SK-N-SH (cell line): ENCODE results near the gene KIF21B. TPM values are rescaled to one million over a fixed set of nuclear protein-coding genes. Genes with fewer than 3 reads are reported as not detected.

ENCODE experiments used
- CTCF ChIA-PET: fragments of 300-600, 350-600 bp; formaldehyde crosslinking; extraction: SDS; loops from one replicate; lab custom pipeline; 2021; lab: Yijun Ruan, JAX
- POLR2A ChIA-PET: fragments of 350-600 bp; sonication (Branson Sonifier 250); formaldehyde crosslinking; extraction: SDS; loops from one replicate; lab custom pipeline; 2020; ENCODE audit warnings: antibody characterized with exemption, inconsistent platforms; lab: Yijun Ruan, JAX
- DNase-seq: peaks from one replicate; pipeline ENCODE4 v3.0.0; 2012
- H2AFZ ChIP-seq: fragments of 200-600 bp; sonication (generic); 2 replicates; pipeline ENCODE4 v1.8.1; 2016; ENCODE audit warnings: antibody characterized with exemption, mild to moderate bottlenecking, low read depth
- H3F3A ChIP-seq: fragments of 200-600 bp; sonication (generic); replicated peaks from 2 replicates; pipeline ENCODE3; 2016; ENCODE audit warnings: antibody characterized with exemption, mild to moderate bottlenecking; ENCODE audit not compliant: insufficient read depth
- H3K27ac ChIP-seq, 2 experiments: fragments of 200-500 bp in 1 of 2; fragments of 200-600 bp in 1 of 2; sonication (Bioruptor generic) in 1 of 2; sonication (generic), shearing (Covaris generic) in 1 of 2; 2 replicates each; pipeline versions ENCODE4 v1.5.1 to v1.6.1; 2014 to 2016; ENCODE audit warnings: low read depth in 2 of 2, inconsistent platforms in 1 of 2, low read length in 1 of 2, mild to moderate bottlenecking in 1 of 2, mixed read lengths in 1 of 2
- H3K27me3 ChIP-seq: fragments of 200-600 bp; sonication (generic), shearing (Covaris generic); 2 replicates; pipeline ENCODE4 v1.6.1; 2016; ENCODE audit warnings: mixed run types; ENCODE audit not compliant: insufficient read depth
- H3K36me3 ChIP-seq, 2 experiments: fragments of 200-500 bp in 1 of 2; fragments of 200-600 bp in 1 of 2; sonication (Bioruptor generic) in 1 of 2; sonication (generic) in 1 of 2; replicated peaks in 1 of 2; 2 replicates each; pipeline versions ENCODE3 to v1.5.1; 2014 to 2016; ENCODE audit warnings: low read length in 1 of 2, mild to moderate bottlenecking in 1 of 2; ENCODE audit not compliant: insufficient read depth in 2 of 2, control insufficient read depth in 1 of 2
- H3K4me1 ChIP-seq, 2 experiments: fragments of 200-500 bp in 1 of 2; fragments of 200-600 bp in 1 of 2; sonication (Bioruptor generic) in 1 of 2; sonication (generic), shearing (Covaris generic) in 1 of 2; 2 replicates each; pipeline versions ENCODE4 v1.5.1 to v1.6.1; 2014 to 2016; ENCODE audit warnings: low read depth in 1 of 2, low read length in 1 of 2, mixed run types in 1 of 2; ENCODE audit not compliant: insufficient read depth in 2 of 2, control insufficient read depth in 1 of 2
- H3K4me2 ChIP-seq: fragments of 200-600 bp; sonication (generic), shearing (Covaris generic); 2 replicates; pipeline ENCODE4 v1.6.1; 2017; ENCODE audit warnings: mixed run types
- H3K4me3 ChIP-seq, 2 experiments: fragments of 200-500 bp in 1 of 2; fragments of 200-600 bp in 1 of 2; sonication (Bioruptor generic) in 1 of 2; sonication (generic), shearing (Covaris generic) in 1 of 2; 2 replicates each; pipeline versions ENCODE4 v1.5.1 to v1.8.1; 2014 to 2016; ENCODE audit warnings: low read depth in 2 of 2, inconsistent platforms in 1 of 2, low read length in 1 of 2, mild to moderate bottlenecking in 1 of 2, mixed read lengths in 1 of 2, moderate library complexity in 1 of 2
- H3K79me2 ChIP-seq: fragments of 200-600 bp; sonication (generic); 2 replicates; pipeline ENCODE4 v1.8.1; 2017; ENCODE audit warnings: mild to moderate bottlenecking; ENCODE audit not compliant: insufficient read depth
- H3K9ac ChIP-seq: fragments of 200-600 bp; sonication (generic); 2 replicates; pipeline ENCODE4 v1.6.1; 2017; ENCODE audit warnings: mixed run types
- H3K9me2 ChIP-seq: fragments of 200-600 bp; sonication (generic); 2 replicates; pipeline ENCODE4 v1.6.1; 2017; ENCODE audit warnings: mixed run types
- H3K9me3 ChIP-seq: fragments of 200-600 bp; sonication (generic); 2 replicates; pipeline ENCODE4 v1.6.1; 2017; ENCODE audit warnings: mixed run types, mild to moderate bottlenecking, moderate library complexity
- H4K20me1 ChIP-seq: fragments of 200-600 bp; sonication (generic); 2 replicates; pipeline ENCODE4 v1.6.1; 2017; ENCODE audit warnings: mild to moderate bottlenecking, mixed run types; ENCODE audit not compliant: insufficient read depth
- ELF1 ChIP-seq: IDR thresholded peaks from 2 replicates; pipeline ENCODE4 v1.4.0; 2012
- GABPA ChIP-seq: IDR thresholded peaks from 2 replicates; pipeline ENCODE4 v1.4.0; 2012; ENCODE audit warnings: low read depth, mild to moderate bottlenecking
- IRF3 ChIP-seq: fragments of 150-350 bp; IDR thresholded peaks from 2 replicates; pipeline ENCODE4 v1.6.1; 2016; ENCODE audit warnings: mild to moderate bottlenecking, low read depth, low read length
- JUND ChIP-seq: IDR thresholded peaks from 2 replicates; pipeline ENCODE4 v1.4.0; 2012
- MAX ChIP-seq: IDR thresholded peaks from 2 replicates; pipeline ENCODE4 v1.4.0; 2012; ENCODE audit warnings: low read depth
- MXI1 ChIP-seq: IDR thresholded peaks from 2 replicates; pipeline ENCODE4 v1.6.1; 2012; ENCODE audit warnings: mild to moderate bottlenecking, low read depth, low read length, improper control_type of control experiment
- NFIC ChIP-seq: IDR thresholded peaks from 2 replicates; pipeline ENCODE4 v1.4.0; 2012; ENCODE audit warnings: borderline replicate concordance
- NRF1 ChIP-seq: IDR thresholded peaks from 2 replicates; pipeline ENCODE4 v1.6.1; 2012; ENCODE audit warnings: low read depth, mild to moderate bottlenecking, low read length
- PBX3 ChIP-seq: IDR thresholded peaks from 2 replicates; pipeline ENCODE4; 2012
- RAD21 ChIP-seq: IDR thresholded peaks from 2 replicates; pipeline ENCODE4 v1.6.1; 2012; ENCODE audit warnings: mild to moderate bottlenecking, low read length
- REST ChIP-seq: IDR thresholded peaks from 2 replicates; pipeline ENCODE4 v1.6.1; 2012; ENCODE audit warnings: mild to moderate bottlenecking, low read depth, low read length, moderate library complexity
- SIN3A ChIP-seq: IDR thresholded peaks from 2 replicates; pipeline ENCODE4 v1.6.1; 2012; ENCODE audit warnings: low read depth, mild to moderate bottlenecking, low read length, moderate library complexity, borderline replicate concordance
- SMC3 ChIP-seq: IDR thresholded peaks from 2 replicates; pipeline ENCODE4 v1.6.1; 2012; ENCODE audit warnings: low read depth, low read length, improper control_type of control experiment
- USF2 ChIP-seq: fragments of 150-350 bp; IDR thresholded peaks from 2 replicates; pipeline ENCODE4 v1.6.1; 2017; ENCODE audit warnings: antibody characterized with exemption, low read length, low read depth, borderline replicate concordance
- YY1 ChIP-seq: IDR thresholded peaks from 2 replicates; pipeline ENCODE4 v1.4.0; 2012; ENCODE audit warnings: low read depth, mild to moderate bottlenecking
- WGBS: methylation state at CpG from one replicate; pipeline ENCODE4 v1.1.6; 2017; ENCODE audit warnings: low lambda C conversion rate; 5-methylcytosine and 5-hydroxymethylcytosine counted together
- polyA plus RNA-seq, 3 experiments: library from polyadenylated mRNA; depleted of rRNA; stranded (reverse); fragments of >200 nt; gene quantifications; 2 replicates each; pipeline ENCODE4 v1.2.3, GENCODE V29; 2012

Gene KIF21B
- polyA plus RNA-seq, 1 of the 3 experiments (the other 2 are of a cell fraction): 0.26 TPM

- Histone ChIP-seq H3K4me2 (no peak overlapping the region), H2AFZ (no peak overlapping the region), H3K4me3 (no peak overlapping the region), H3K9me2 (no peaks in the 10 kb centered on the region), H3F3A (no peaks in the 10 kb centered on the region), H4K20me1 (no peaks in the 10 kb centered on the region), H3K9ac (no peak overlapping the region), H3K79me2 (no peaks in the 10 kb centered on the region), H3K27me3 (peaks cover 42% of the 10 kb centered on the region), H3K4me1 (peaks cover 0 to 4% of the 10 kb centered on the region in 2 experiments; a peak in 1 of 4 replicates), H3K9me3 (no peaks in the 10 kb centered on the region), H3K36me3 (no peaks in the 10 kb centered on the region), H3K27ac (no peak overlapping the region)
- 65% methylated on average over 10 of the region's 10 CpGs for WGBS
- POLR2A ChIA-PET: no interaction called here
- no peak for DNase-seq
- CTCF ChIA-PET: interaction anchor here (1.5 to 1.9 kb wide), 2 partner anchors 18 to 94 kb away, joined by 4 to 5 read pairs; no protein-coding TSS in a partner anchor
- TF ChIP-seq SIN3A: no peak
- no peak for TF ChIP-seq YY1
These were observed 42.2 kb upstream of the KIF21B start for GRCh38 chr1:201065686-201066085.

- no peaks in the 10 kb centered on the region for H4K20me1 ChIP-seq
- no peaks in the 10 kb centered on the region for H3K79me2 ChIP-seq
- peaks cover 0 to 7% of the 10 kb centered on the region in 2 experiments; a peak in 1 of 4 replicates for H3K4me1 ChIP-seq
- DNase-seq: no peak
- TF ChIP-seq MAX (no peak), NRF1 (no peak), SIN3A (no peak), NFIC (no peak), SMC3 (no peak), YY1 (no peak)
- H3K27me3 ChIP-seq: peaks cover 36% of the 10 kb centered on the region
- no peak overlapping the region for H3K4me3 ChIP-seq
- no peak overlapping the region for H3K27ac ChIP-seq
- H3K36me3 ChIP-seq: no peaks in the 10 kb centered on the region
- no peaks in the 10 kb centered on the region for H3K9me2 ChIP-seq
- no peak overlapping the region for H3K9ac ChIP-seq
- POLR2A ChIA-PET: no interaction called here
- no peak overlapping the region for H2AFZ ChIP-seq
- H3K9me3 ChIP-seq: no peaks in the 10 kb centered on the region
- WGBS: 68% methylated on average over 8 of the region's 8 CpGs
- H3F3A ChIP-seq: no peaks in the 10 kb centered on the region
- CTCF ChIA-PET: interaction anchor here (1.0 to 1.9 kb wide), 3 partner anchors 23 to 93 kb away, joined by 3 to 9 read pairs (median 5); no protein-coding TSS in a partner anchor
- no peak overlapping the region for H3K4me2 ChIP-seq
These were observed 41.3 kb upstream of the KIF21B start for GRCh38 chr1:201064806-201065205.

GRCh38 chr1:201063145-201063544 lies 39.6 kb upstream of the KIF21B start:
- Histone ChIP-seq H3K79me2 (no peaks in the 10 kb centered on the region), H3K9me3 (no peaks in the 10 kb centered on the region), H3K4me3 (no peak overlapping the region), H3K4me1 (peaks cover 0 to 7% of the 10 kb centered on the region in 2 experiments; a peak in 1 of 4 replicates), H3K4me2 (no peak overlapping the region), H2AFZ (no peak overlapping the region), H3F3A (no peaks in the 10 kb centered on the region), H3K27me3 (peaks cover 31% of the 10 kb centered on the region), H3K9ac (no peak overlapping the region), H3K36me3 (no peaks in the 10 kb centered on the region), H4K20me1 (no peaks in the 10 kb centered on the region), H3K9me2 (no peaks in the 10 kb centered on the region), H3K27ac (no peak overlapping the region)
- DNase-seq: no peak
- ChIA-PET CTCF (interaction anchor here (1.6 kb wide), 2 partner anchors 21 to 91 kb away, joined by 9 to 13 read pairs; no protein-coding TSS in a partner anchor), POLR2A (no interaction called here)
- 87% methylated on average over 7 of the region's 7 CpGs for WGBS
- TF ChIP-seq ELF1: no peak
- TF ChIP-seq SIN3A: no peak
- TF ChIP-seq USF2: no peak
- TF ChIP-seq RAD21: no peak
- no peak for TF ChIP-seq REST
- no peak for TF ChIP-seq MXI1
- TF ChIP-seq IRF3: no peak
- TF ChIP-seq GABPA: no peak
- TF ChIP-seq JUND: no peak
- TF ChIP-seq PBX3: no peak
